Vagina (tissue), 2 donors: ENCODE results near the gene ABHD12. TPM values are rescaled to one million over a fixed set of nuclear protein-coding genes. Genes with fewer than 3 reads are reported as not detected.

ENCODE experiments used
- DNase-seq, 2 donors: peaks; one replicate each; pipeline ENCODE4 v3.0.0-alpha.2; 2017; ENCODE audit errors: extremely low spot score in 2 of 2
- H3K27ac ChIP-seq: fragments of 200-600 bp; sonication (generic); one replicate; pipeline ENCODE4 v1.5.1; 2019
- H3K27me3 ChIP-seq: fragments of 200-600 bp; sonication (generic); one replicate; pipeline ENCODE4 v1.5.1; 2019
- H3K36me3 ChIP-seq, 2 donors: fragments of 200-600 bp; sonication (generic); one replicate each; pipeline ENCODE4 v1.5.1; 2017 to 2019
- H3K4me1 ChIP-seq: fragments of 200-600 bp; sonication (generic); one replicate; pipeline ENCODE4 v1.5.1; 2019
- H3K4me3 ChIP-seq, 2 donors: fragments of 200-600 bp; sonication (generic); 1 replicate in 1 of 2; 2 replicates in 1 of 2; pipeline ENCODE4 v1.5.1; 2016 to 2019
- H3K9me3 ChIP-seq: fragments of 200-600 bp; sonication (generic); one replicate; pipeline ENCODE4 v1.5.1; 2019
- POLR2A ChIP-seq, 2 donors: fragments of 450-650 bp; IDR thresholded peaks; one replicate each; pipeline ENCODE4 v1.6.1; 2017; ENCODE audit warnings: antibody characterized with exemption in 2 of 2, mild to moderate bottlenecking in 2 of 2, moderate library complexity in 2 of 2
- POLR2AphosphoS5 ChIP-seq, 2 donors: sonication (generic); formaldehyde crosslinking; IDR thresholded peaks; one replicate each; pipeline ENCODE4 v1.9.0; 2017; ENCODE audit warnings: antibody characterized with exemption in 2 of 2, mild to moderate bottlenecking in 2 of 2, low read depth in 1 of 2; ENCODE audit not compliant: insufficient read depth in 1 of 2
- intact Hi-C: fragments of 100-400 bp; cut with DNase I; formaldehyde crosslinking; loops from one replicate; pipeline ENCODE4 v1.15.1; 2023
- total RNA-seq: library from RNA; depleted of rRNA; stranded (reverse); fragments of >200 nt; gene quantifications from one replicate; pipeline ENCODE4 v1.2.3, GENCODE V29; 2016
- TF ChIP-seq, protein P1 (sequence below), 3 experiments: fragments of 450-650 bp in 2 of 3; fragments of 200-600 bp in 1 of 3; sonication (generic) in 1 of 3; IDR thresholded peaks; one replicate each; pipeline ENCODE4 v1.5.1; 2017 to 2019; ENCODE audit warnings: antibody characterized with exemption in 3 of 3, mild to moderate bottlenecking in 2 of 3, moderate library complexity in 2 of 3

The ABHD12 gene
- total RNA-seq = 36.6 TPM

DNA sequence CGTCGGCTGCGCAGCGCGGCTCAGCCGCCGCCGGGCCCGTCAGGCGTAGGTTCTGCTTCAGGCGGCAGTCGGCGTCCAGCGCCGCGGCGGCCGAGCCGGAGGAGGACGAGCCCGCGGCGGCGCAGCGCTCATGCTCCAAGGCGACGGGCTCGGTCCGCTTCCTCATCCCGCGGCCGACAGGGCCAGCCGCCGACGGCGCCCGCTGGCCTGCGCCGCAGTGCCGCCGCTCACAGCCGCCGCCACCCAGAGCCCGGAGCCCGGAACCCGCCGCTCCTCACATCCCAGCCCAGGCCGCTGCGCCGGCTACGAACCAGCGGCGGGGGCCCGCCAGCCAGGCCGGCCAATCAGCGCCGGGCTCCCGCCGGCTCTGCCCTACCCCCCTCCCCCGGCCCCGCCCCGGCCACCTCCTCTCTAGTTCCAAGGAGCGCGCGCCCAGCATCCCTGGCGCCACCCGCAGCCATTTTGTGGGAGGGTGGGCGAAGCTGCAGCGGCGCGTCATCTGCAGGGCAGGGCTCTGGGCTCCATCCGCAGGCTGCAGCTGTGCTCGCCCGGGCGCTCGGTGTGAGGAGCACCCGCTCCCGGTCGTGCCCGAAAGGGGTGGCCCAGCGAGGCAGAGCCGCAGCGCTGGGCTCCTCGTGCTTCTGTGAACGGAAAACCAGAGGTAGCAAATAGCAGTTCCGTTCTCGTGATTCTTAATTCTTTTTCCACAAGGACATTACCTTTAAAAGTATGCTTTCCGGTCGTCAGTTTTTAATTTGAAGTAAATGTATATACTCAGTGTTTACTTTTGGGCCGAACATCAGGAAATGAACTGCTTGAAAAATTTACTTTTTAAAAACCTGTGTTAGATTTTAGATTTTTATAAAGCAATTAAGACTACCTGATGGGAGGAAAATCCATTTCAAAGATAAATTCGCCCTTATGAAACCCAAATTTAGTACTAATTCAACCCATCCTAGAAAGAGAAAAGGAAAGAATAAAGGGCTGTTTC is at the start of gene ABHD12:
Gene ABHD12 (minus strand): TSS at position 298 of the 991 bp plus-strand sequence. CDS start 132 bp downstream, at position 166.
- no peaks in the 10 kb centered on the region for H3K9me3 ChIP-seq
- H3K36me3 ChIP-seq = no peaks in the 10 kb centered on the region
- DNase-seq = peak in 1 of 2 donors; percentile 95
- H3K4me1 ChIP-seq = peaks cover 15% of the 10 kb centered on the region
- H3K27ac ChIP-seq = peak within 1 kb of the TSS; percentile 75
- H3K27me3 ChIP-seq = no peaks in the 10 kb centered on the region
- TF ChIP-seq, protein P1, sequence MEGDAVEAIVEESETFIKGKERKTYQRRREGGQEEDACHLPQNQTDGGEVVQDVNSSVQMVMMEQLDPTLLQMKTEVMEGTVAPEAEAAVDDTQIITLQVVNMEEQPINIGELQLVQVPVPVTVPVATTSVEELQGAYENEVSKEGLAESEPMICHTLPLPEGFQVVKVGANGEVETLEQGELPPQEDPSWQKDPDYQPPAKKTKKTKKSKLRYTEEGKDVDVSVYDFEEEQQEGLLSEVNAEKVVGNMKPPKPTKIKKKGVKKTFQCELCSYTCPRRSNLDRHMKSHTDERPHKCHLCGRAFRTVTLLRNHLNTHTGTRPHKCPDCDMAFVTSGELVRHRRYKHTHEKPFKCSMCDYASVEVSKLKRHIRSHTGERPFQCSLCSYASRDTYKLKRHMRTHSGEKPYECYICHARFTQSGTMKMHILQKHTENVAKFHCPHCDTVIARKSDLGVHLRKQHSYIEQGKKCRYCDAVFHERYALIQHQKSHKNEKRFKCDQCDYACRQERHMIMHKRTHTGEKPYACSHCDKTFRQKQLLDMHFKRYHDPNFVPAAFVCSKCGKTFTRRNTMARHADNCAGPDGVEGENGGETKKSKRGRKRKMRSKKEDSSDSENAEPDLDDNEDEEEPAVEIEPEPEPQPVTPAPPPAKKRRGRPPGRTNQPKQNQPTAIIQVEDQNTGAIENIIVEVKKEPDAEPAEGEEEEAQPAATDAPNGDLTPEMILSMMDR (IDR thresholded peaks at IDR 0.05) = no peak
- TF ChIP-seq POLR2AphosphoS5 (IDR thresholded peaks at IDR 0.05; ENCODE audit: insufficient read depth in 1 of 2, low read depth in 1 of 2) = peak; percentile 60 to 86
- TF ChIP-seq POLR2A (IDR thresholded peaks at IDR 0.05) = peak in 1 of 2 donors; percentile 42
- peak within 1 kb of the TSS; percentile 82 to 84 for H3K4me3 ChIP-seq
- intact Hi-C loops = loop anchor here (5.0 to 10.0 kb wide), 3 partner anchors 89 to 1969 kb away; partner anchors contain the start of genes APMAP and NAPB

GRCh38 chr20:25439328-25439727 is 48.7 kb upstream of the ABHD12 start:
- Histone ChIP-seq H3K36me3 (no peaks in the 10 kb centered on the region), H3K4me1 (no peaks in the 10 kb centered on the region), H3K27me3 (no peaks in the 10 kb centered on the region), H3K4me3 (no peak overlapping the region), H3K9me3 (no peaks in the 10 kb centered on the region), H3K27ac (no peak overlapping the region)
- DNase-seq = no peak
- intact Hi-C loops = no loop called here
- TF ChIP-seq, protein P1 (IDR thresholded peaks at IDR 0.05) = no peak
- no peak for TF ChIP-seq POLR2AphosphoS5 (IDR thresholded peaks at IDR 0.05; ENCODE audit: insufficient read depth in 1 of 2, low read depth in 1 of 2)
- TF ChIP-seq POLR2A (IDR thresholded peaks at IDR 0.05) = no peak

- intact Hi-C loops = no loop called here
- no peak overlapping the region for H3K4me3 ChIP-seq
- no peak overlapping the region for H3K27ac ChIP-seq
- H3K36me3 ChIP-seq = no peaks in the 10 kb centered on the region
- DNase-seq = no peak
- no peaks in the 10 kb centered on the region for H3K4me1 ChIP-seq
- H3K9me3 ChIP-seq = no peaks in the 10 kb centered on the region
- TF ChIP-seq POLR2AphosphoS5 (IDR thresholded peaks at IDR 0.05; ENCODE audit: insufficient read depth in 1 of 2, low read depth in 1 of 2) (no peak), POLR2A (IDR thresholded peaks at IDR 0.05) (no peak)
- no peaks in the 10 kb centered on the region for H3K27me3 ChIP-seq
These were observed 46.5 kb upstream of the ABHD12 start for GRCh38 chr20:25437153-25437581.

- Histone ChIP-seq H3K27ac (no peak overlapping the region), H3K9me3 (no peaks in the 10 kb centered on the region), H3K4me1 (no peaks in the 10 kb centered on the region), H3K36me3 (no peaks in the 10 kb centered on the region), H3K4me3 (no peak overlapping the region), H3K27me3 (no peaks in the 10 kb centered on the region)
- no peak for DNase-seq
- TF ChIP-seq POLR2A (IDR thresholded peaks at IDR 0.05) = no peak
- TF ChIP-seq, protein P1 (IDR thresholded peaks at IDR 0.05) = no peak
- intact Hi-C loops = no loop called here
These were observed 33.9 kb upstream of the ABHD12 start for GRCh38 chr20:25424536-25424935.

DNA sequence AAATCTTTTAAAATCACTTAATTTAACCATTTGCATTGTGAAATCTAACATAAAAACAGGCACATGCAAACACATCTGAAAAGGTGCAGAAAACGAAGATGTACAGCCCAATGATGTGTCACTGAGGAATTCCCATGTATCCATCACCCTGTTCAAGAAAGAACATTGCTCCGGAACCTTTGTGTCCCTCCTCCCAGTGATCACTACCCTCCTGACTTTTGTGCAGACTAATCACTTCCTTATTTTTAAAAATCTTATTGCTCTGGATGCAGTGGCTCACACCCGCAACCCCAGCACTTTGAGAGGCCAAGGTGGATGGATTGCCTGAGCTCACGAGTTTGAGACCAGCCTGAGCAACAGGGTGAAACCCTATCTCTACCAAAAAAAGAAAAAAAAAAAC is 31.4 kb upstream of the ABHD12 start:
- TF ChIP-seq POLR2A (IDR thresholded peaks at IDR 0.05) (no peak), POLR2AphosphoS5 (IDR thresholded peaks at IDR 0.05; ENCODE audit: insufficient read depth in 1 of 2, low read depth in 1 of 2) (no peak)
- TF ChIP-seq, protein P1 (IDR thresholded peaks at IDR 0.05) = no peak
- no peak overlapping the region for H3K27ac ChIP-seq
- H3K27me3 ChIP-seq = no peaks in the 10 kb centered on the region
- intact Hi-C loops = no loop called here
- H3K36me3 ChIP-seq = no peaks in the 10 kb centered on the region
- no peaks in the 10 kb centered on the region for H3K4me1 ChIP-seq
- no peak for DNase-seq
- H3K9me3 ChIP-seq = no peaks in the 10 kb centered on the region
- no peak overlapping the region for H3K4me3 ChIP-seq
